HCEC 1CT (cell line): ENCODE measurements around the gene RCL1.

Source experiments
- DNase-seq: peaks from one replicate; pipeline ENCODE4 v3.0.0-alpha.2; 2017

RCL1 gene

DNA sequence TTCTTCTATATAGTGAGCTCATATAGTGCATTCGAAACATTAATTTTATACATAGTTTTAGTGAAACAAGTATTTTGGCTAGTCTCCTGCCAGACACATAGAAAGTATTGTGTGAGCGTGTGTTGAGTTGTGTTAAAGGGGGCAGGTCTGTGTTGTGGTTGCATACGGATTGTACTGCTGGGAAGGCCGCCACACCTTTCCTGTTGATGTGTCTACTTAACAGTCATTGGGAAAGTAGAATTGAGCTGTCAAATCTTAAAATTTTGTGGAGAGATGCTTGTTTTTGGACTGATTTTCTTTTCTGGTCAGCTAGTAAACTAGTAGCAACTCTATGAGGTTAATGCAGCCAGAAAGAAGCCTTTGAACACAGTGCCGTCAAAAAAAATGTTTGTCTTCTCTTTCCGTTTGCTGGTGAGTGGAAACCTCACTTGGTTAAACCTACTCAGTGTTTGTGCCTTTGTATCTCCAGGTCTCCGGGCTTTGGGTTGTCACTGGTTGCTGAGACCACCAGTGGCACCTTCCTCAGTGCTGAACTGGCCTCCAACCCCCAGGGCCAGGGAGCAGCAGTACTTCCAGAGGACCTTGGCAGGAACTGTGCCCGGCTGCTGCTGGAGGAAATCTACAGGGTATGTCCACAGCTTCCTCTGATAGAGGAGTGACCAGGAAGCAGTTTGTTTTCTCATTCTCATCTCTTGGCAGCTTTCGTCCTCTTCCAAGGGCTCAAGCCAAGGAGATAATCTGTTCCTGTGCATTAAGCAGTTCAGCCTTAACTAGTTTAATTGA lies 51.5 kb downstream of the RCL1 start:
- DNase-seq: no peak

DNA sequence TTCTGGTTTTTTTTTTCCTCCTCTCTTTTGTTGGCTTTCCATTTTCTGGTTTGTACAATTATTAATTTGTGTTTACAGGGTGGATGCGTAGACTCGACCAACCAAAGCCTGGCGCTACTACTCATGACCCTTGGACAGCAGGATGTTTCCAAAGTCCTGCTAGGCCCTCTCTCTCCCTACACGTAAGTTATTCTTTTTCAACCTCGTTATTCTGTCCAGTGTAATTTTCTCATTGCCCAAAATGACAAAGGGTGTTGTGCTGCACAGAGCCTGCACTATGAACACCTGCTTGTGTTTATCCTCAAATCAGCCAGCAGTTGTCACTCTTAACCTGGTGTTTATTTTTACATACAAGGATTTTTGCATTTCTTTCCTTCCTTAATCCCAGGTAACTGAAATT lies 56.6 kb downstream of the RCL1 start:
- no peak for DNase-seq

DNA sequence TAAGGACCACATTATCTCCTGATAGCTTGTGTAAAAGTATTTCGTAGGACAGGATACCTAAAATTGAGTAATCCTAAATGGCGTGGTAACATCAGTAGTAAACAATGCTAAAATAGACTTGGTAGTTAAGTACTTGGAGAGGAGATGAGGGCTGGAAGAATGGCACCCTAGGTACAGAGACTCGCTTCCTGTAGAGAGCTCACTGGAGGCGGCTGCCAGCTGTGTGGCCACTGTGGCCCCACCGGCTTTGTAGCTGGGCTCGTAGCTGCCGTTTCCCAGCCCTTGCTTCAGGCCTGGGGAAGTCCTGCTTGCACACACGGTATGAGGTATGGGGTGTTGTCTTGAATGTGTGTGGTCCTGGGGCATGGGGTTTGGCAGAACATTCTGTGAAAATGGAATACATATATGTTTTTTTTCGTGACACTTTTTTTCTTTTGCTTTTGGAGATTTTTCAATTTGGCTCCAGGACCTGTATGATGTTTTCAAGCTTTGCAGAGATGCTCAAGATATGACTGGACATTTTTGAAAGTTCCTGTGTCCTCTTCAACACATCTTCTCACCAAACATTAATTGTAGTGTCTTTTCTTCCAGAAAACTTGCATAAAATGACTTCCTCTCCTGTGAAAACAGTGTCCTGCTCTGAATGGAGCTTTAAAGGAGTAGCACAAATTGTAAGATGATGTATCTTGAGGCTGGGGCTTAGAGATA lies 58.0 kb downstream of the RCL1 start:
- no peak for DNase-seq

DNA sequence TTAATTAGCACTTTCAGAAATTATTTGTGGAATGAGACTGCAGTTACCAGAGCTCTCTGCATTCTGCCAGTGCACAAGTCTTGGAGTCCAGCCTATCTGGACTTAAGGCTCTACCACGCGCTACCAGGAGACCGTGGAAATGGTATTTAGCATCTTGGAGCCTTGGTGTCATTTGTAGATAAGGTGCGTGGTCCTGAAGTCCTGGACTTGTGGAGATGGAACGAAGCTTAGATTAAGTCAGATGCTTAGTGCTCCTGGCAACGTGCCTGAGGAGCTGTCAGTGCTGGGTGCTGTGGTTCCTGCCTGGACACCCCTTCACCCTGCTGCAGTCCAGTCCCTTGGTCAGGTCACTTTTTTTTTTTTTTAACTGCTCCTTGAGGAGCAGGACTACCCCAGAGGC lies 59.7 kb downstream of the RCL1 start:
- no peak for DNase-seq

DNA sequence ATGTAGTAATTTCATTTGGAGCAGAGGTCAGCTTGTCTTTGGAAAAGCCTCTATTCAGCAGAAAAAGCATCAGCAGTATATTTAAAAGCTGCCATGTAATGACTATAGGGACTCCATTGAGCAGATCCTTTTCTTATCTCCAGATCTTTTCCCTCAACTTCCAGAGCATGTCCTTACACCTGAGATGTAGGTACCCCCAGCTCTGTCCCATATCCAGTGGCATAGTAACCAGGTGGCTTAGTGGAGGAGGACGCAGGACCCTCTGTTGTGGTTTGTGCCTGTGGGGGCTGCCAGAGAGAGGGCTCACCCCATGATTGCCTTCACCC lies 61.5 kb downstream of the RCL1 start:
- no peak for DNase-seq

DNA sequence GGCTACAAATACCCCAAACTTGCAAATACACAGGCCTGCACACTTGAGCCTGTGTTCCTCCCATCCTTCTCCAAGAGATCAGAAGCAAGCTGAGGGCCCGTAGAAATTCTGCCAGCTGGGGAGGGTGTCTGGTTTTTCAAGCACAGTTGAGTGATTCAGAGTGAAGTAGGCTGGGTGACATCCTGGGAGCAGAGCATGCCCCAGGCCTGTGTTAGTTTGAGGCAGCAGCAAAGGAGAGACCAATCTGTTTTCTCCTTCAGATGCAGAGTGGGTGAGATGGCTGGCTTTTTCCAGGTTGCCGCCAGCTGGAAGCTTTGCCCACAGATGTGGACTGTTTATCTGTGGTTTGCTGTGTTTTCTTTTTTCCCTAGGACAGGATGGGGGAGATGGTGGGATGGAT lies 63.1 kb downstream of the RCL1 start:
- DNase-seq: peak; percentile 8

DNA sequence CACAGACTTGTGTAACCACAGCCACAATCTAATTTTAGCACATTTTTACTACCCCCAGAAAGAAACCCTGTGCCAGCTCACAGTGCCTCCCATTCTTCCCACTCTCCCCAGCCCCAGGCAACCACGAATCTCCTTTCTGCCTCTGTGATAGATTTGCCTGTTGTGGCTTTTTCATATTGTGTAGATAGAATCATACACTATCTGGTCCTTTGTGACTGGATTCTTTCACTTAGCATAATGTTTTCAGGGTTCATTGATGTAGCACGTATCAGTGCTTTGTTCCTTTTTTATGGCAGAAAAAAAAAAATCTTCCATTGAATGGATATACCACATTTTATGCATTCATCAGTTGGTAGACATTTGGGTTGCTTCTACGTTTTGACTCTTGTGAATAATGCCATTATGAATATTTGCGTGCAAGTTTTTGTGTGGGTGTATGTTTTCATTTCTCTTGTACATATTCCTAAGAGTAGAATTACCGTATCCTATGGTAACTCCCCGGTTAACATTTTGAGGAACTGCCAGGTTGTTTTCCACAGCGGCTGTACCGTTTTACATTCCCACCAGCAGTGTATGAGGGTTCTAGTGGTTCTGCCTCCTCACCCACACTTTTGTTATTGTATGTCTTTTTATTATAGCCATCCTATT lies 64.5 kb downstream of the RCL1 start:
- no peak for DNase-seq

DNA sequence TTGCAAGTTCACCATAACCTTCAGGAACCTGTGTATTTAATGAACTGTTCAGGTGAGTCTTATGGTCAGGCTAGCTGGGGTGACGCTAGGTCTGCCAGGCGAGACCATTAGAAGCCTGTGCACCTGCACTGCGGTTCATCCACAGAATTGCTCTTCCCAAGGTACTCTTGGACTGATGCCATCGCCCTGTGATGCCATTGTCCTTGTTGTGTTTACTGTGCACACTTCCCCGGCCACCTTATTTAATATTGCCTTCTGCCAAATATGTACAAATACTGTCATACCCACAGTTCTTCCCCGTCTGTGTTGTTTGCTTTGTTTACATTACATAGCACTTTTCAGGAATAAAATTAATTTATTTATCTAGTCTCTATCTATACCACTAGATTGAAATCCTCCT lies 66.3 kb downstream of the RCL1 start:
- DNase-seq: no peak

DNA sequence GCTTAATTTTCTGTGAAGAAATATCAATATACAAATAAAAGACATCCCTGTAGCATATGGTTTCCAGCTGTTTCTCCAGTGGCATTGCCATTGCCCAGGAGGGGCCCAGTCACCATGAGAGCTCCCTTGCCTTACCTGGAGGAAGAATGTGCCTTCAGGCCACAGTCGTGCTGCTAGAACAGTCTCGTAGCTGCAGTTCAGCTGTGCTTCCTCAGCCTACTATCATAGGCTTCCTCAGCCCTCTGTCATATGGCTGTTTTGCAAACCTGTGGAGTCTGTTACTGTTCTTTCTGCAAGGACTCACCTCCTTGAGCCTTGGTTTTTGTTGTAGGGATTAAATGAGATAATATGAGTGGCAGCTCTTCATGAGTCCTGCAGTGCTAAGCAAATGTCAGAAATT lies 67.6 kb downstream of the RCL1 start:
- DNase-seq: no peak

DNA sequence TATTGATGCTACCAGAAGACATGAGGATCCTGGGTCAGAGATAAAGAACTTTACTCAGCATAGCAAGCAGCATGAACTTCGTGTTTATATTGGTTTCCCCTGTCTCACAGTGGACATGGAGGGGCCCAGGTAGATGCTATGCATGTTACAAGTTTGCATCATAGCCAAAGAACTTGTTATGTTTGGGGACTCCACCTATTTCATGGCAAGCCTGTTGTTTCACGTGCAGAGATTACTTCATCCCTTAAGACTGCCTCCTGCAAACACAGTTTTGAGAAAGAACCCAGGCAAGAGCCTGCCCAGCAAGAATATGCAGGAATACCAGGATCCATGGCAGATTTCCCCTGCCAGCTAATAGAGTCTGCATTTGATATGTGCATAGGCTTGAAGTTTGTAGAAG lies 68.4 kb downstream of the RCL1 start:
- DNase-seq: no peak

DNA sequence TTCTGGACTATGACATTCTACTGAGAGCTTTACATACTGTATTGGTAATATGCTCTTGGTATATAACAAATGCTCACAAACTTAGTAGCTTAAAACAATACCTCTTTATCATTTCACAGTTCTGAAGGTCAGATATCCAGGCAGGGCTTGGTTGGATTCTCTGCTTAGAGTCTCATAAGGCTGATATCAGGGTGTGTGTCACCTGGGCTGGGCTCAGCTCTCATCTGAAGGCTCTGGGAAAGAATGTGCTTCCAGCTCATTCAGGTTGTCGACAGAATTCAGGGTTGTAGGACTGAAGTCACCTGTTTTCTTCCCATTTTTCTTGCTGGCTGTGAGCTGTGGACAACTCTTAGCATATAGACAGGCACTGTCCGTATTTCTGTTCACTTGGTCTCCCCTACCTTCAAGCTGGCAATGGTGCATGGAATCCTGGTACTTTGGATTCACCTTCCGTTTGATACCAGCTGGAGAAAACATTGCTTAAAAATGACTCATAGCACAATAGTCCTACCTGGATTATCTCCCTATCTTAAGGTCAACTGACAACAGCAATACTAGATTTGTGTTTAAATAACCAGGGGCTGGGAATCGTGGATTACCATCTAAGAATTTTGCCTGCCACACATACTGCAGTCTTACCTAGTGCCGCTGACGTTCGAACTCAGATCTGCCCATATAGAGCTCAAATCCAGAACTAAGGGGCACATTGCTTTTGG lies 69.2 kb downstream of the RCL1 start:
- DNase-seq: no peak

DNA sequence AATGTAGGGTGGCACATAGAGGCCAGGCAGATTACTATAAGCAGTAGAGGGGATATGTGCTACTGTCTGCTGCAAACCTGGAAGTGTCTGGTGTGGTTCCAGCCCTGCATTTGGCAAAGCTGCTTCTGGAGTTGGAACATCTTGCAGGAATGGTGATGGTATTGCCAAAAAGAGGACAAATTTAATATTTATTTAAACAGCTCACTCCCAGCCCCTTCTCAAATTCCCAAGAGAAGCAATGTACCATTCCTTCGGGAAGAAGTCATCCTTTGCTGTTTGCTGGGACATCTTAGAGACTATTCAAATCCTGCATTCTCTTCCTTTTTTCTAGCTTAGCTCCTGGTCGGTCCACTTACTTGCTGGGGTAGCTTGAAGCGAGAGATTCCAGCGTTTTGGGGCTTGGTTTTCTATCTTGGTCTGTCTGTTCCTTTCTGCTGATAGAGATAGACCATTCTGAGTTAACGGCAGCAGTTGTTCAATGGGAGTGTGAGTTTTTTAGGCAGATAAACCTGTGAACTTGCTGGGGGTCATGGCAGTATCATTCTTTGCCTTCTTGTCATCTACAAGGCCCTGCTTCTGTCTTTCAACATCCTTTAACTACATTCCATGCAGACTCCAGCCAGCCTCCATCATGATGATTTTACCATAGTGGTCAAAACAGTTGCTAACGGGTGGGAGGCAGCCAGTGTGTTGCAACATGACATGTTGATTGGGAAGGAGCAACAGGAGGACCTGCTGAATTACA lies 69.9 kb downstream of the RCL1 start:
- DNase-seq: no peak

DNA sequence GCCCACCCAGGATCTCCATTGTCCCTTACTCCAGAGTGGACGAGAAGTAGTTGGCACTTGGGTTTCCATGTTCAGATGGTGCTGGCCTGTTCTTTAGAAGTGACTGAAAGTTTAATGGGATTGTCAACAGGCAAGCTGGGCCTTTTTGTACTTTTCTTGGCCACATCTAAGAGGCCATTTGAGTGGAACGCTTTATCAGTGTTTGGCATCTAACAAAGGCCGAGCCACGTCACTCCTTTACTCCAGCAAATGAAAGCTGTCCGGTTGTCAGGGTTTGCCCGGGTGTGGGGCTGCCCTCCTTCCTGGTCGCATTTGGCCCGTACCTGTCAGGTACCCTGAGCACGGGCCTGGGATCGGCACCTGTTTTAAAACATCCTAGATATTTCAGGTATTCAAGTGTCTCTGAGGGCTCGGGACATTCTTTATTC lies 71.5 kb downstream of the RCL1 start:
- no peak for DNase-seq

DNA sequence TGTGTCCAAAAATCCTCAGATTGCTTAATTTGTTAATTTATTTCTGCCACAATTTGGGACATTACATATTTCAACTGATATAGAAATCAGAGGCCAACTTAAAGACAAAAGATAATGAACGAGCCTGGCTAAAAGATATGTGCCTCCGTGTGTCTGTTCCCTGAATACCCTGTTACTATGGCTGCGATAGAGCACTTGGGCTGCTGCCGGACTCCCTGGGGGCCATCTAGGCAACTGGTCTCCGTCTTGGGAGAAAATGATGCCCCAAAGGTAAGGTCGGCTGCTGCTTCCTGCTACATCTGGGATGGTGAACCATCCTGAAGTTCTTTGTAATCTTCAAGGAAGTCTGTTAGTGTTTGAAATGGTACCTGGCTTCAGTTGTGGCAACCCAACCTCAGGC lies 72.0 kb downstream of the RCL1 start:
- DNase-seq: no peak

DNA sequence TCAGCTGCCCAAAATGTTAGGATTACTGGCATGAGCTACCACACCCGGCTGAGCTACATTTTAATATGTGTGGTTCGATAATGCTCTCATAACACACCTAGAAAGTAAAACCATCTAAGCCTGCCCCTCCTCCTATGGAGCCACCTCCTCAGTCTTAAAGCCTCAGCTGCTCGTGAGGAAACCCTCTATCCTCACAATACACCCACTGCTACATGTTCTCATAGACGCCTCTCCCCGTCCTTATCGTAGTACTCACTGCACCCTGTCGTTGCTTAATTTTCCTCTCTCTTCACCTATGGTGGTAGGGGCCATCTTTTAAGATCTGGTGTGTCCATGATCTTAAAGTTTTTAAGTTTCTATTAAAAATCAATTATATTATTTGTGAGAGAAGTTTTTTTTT lies 72.9 kb downstream of the RCL1 start:
- DNase-seq: no peak

DNA sequence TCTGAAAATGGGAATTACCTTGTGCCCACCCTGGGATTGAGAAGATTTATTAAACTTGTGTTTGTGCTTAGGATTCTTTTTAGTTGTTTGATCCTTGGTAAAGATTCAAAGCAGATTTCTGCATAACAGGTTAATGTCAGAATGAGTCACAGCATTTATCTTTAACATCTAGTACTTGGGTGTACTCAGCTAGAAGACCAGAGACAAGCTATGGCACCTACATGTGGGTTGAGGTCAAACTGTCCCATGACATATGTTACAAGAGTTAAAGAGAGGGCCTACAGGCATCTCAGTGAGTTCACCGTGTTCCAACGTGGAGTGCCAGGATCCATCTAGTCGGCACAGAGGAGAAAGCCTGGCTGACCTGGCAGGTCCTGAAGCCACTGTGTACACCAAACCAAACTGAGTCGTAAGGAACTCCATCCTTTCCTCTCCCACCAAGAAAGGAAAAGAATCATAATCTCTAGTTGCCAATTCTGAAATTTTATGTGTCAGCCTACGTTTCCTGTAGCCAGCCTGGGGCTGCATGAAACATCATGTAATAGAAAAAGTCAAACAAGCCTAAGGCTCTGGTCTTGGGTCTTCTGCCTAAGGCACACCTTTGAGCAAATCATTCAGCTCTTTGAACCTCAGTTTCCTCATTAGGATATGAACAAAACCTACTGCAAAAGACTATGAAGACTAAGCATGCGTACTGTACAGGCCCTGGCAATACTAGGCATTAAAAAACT lies 73.7 kb downstream of the RCL1 start:
- DNase-seq: no peak

DNA sequence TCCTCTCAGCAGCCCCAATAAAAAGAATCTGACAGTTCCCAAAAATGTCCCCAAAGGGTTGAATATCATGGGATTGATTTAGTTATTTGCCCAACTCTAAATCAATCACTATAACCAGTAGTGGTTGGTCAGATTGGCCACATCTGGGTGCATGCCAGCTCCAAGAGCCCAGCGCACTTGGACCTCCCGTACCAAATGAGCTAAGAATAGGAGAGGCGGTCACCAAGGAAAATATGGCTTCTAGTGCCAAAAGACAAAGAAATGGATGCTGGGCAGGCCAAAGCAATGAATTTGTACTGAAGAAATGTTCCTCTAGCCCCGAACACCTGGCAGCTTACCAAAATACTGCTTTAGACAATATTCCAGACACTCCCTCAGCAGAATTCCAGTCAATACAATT lies 80.3 kb downstream of the RCL1 start:
- no peak for DNase-seq

DNA sequence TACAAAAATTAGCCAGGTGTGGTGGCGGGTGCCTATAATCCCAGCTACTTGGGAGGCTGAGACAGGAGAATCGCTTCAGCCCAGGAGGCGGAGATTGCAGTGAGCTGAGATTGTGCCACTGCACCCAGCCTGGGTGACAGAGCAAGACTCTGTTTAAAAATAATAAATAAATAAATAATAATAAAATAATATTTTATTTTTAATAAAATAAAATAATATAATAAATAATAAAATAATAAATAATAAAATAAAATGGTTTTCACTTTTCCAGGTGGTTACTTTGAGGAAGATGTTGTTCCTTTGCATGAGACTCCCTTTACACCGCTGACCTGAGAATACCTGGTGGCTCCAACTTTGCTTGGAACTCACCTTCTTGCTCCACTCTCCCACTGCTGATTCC lies 82.8 kb downstream of the RCL1 start:
- no peak for DNase-seq

DNA sequence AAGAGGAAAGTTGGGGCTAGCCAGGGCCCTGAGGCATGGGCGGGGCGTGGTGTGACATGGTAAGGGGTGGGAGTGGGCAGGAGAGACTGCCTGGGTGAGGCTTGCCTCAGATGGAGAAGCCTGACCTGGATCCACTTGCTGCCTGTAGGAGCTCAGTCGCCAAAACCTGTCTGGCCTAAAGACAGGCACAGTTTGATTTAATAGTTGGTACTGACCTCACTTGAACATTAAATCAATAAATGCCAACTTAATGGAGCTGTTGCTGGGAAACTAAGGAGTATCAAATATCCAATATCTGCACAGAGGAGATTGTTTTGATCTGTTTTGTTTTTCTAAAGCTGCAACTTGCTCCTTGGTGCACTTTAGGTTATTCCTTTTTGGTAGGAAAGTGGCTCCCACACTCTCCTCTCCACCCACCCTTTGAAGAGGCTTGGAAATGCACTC lies 86.4 kb downstream of the RCL1 start:
- no peak for DNase-seq

DNA sequence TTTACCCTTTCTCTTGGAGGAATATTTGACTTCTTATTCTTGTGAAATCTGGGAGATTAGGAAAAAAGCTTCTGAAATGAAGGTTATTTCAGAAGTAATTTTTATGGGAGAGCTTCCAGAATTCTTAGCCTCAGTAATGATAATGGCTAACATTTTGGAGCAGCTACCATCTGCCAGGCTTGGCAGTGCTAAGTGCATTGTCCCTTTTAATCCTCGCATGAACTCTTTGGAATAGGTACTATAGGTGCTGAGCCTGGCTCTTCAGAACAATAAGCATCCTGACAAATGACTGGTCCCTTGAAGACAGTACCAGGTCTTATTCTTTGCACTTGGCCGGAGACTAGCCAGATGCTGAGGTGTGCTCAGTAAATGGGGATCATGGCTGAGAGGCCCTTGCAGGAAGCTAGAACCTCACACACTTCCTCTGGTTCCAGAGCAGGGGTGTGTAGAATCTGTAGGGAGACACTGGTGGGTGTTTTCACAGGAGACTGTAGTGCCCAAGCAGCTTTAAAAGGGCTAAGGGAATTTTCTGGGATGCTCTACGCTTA lies 90.7 kb downstream of the RCL1 start:
- DNase-seq: no peak

DNA sequence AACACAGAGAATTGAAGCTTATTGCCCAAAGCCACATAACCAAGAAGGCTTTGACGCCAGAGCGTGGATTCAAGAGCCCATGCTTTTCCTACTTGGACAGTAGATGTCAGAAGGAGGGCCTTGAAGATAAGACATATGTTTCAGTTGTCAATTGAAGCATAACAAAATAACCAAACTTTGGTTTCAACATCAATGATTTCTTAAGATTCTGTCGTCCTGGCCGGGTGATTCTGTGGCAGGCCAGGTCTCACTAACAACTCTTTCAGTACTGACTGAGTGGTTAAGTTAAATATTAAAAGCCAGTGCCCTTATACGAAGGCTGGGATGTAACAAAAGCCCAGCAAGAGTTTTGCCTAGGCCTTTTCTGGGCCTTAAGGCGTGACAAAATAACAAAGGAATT lies 94.0 kb downstream of the RCL1 start:
- no peak for DNase-seq

DNA sequence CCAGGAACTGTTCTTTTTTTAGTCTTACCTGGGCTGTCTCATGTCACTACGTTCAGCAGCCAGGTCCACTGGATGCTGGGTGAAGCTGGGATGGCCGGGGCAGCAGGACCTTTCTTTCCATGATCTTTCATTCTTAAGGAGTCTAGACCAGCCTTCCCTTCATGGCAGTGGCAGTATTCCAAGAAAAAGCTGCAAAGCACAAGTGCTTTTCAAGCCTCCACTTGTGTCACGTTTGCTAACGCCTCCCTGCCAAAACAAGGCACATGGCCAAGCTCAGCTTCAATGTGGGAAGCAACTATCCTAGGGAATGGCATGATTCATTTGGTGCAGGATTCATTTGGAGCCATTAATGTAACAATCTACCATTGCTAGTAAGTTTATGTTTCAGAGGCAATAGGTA lies 94.8 kb downstream of the RCL1 start:
- DNase-seq: no peak
